ENCODE results near the gene SHB. TPM values are rescaled to one million over a fixed set of nuclear protein-coding genes. Genes with fewer than 3 reads are reported as not detected.

The SHB gene
- total RNA-seq, 1 experiment from 2014 or later: 20.0 TPM

DNA sequence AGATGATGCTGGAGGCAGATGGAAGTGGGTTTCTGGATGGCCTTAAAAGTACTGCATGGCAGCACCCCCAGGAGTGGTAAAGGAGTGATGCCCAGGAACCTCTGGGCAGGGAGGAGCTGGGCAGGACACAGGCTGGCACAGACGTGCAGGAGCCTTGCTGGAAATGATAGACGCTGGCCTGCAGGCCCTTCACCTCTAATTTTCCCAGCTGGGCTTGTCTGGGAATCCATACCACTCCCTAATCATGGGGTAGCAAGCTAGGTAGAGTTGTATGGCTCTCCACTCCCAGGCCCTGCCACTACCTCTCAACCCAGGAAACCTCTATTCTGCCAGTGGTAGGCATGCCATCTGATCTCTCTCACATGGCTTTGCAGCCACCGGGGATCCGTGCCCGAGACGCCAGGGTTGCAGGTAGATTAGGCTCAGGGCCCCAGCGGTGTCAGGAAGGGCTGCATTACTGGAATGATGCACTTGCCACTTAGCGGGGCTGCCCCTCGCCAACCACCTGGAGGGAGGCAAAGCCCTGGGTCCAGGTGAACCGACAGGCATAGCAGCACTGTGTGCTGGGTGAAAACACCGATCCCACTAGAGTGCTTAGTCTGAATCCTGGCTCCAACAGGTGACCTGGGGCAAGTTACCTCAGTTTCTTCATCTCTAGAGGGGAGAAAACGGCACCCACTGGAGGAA is 85.5 kb downstream of the SHB start:
- Histone ChIP-seq H3K36me3 (no peaks in the 10 kb centered on the region; the same call in 1 of the 2 replicates), H3K4me3 (no peak overlapping the region), H3K9me3 (no peaks in the 10 kb centered on the region), H3K27me3 (no peaks in the 10 kb centered on the region)
- no peak for DNase-seq

DNA sequence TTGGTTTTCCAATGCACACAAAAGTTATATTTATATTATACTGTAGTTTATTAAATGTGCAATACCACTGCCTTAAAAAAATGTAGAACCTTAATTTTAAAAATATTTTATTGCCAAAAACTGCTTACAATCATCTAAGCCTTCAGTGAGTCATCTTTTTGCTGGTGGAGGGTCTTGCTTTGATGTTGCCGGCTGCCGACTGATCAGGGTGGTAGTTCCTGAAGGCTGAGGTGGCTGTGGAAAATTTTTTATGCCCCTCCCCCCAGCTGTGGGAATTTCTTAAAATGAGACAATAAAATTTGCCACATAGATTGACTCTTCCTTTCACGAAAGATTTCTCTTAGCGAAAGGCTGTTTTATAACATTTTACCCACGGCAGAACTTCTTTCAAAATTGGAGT is 89.2 kb downstream of the SHB start:
- H3K9me3 ChIP-seq: no peaks in the 10 kb centered on the region
- no peak for DNase-seq
- no peaks in the 10 kb centered on the region for H3K27me3 ChIP-seq
- H3K36me3 ChIP-seq: no peaks in the 10 kb centered on the region; the same call in none of the 2 replicates
- H3K4me3 ChIP-seq: no peak overlapping the region

DNA sequence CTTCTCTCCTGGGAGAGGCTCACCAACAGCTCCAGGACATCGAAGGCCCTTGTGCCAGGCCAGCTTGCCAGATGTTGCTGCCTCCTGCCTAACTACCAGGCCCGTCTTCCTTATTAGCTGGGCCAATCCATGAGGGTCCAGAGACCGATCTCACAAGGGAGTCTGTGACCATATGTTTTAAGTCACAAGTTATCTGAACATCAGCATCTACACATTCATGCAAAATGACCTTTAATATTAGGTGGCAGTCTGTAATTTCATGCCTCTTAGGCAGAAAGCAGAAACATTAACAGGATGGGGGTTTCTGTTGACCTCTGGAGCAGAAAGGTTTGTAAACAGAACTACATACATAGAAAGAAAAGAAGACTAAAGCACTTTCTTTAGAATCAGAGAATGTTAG is 90.0 kb downstream of the SHB start:
- H3K27me3 ChIP-seq: no peaks in the 10 kb centered on the region
- no peaks in the 10 kb centered on the region for H3K9me3 ChIP-seq
- no peaks in the 10 kb centered on the region; the same call in 1 of the 2 replicates for H3K36me3 ChIP-seq
- DNase-seq: no peak
- no peak overlapping the region for H3K4me3 ChIP-seq

DNA sequence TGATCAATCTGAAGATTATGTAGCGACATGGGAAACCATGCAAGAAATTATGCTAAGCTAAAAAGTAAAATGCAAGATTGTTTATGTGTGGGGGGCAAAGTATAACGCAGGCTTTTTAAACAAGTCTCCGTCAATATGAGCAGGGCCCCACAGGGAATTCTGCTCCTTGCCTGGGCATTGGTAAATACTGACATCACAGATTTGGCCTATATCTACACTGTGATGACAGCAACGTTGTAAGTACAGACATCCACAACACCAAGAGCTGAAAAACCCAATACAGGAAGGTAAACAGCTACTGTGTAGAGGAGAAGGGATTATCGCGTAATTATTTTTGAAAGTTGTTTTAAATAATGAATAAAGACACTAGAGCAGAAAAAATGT is 90.6 kb downstream of the SHB start:
- H3K4me3 ChIP-seq: no peak overlapping the region
- no peaks in the 10 kb centered on the region; the same call in 1 of the 2 replicates for H3K36me3 ChIP-seq
- H3K27me3 ChIP-seq: no peaks in the 10 kb centered on the region
- no peak for DNase-seq
- H3K9me3 ChIP-seq: no peaks in the 10 kb centered on the region

DNA sequence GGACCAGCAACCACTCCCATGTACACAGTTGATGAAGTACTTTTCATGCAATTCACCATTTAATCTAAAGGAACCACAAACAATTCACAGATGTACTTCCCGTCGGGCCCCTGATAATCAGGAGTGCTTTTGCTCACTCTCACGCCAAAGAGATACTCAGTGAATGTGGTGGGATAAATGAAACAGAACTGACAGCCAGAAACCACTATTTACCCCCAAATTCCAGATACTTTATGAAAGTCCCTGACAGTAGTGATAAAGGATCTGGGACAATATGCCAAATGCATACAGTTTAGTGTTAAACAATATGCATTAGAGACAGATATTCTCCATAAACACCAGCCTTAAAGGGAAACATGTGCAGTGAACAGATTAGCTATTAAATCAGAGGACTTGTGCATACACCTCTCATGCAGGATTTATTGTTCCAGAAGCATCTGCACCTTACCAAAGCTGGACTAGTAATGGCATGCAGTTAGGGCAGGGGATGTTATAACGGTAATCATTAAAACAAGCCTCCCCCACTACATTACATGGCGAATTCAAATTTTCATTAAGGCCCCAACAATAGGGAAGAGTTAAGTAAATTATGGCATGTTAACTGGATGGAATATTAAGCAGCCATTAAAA is 91.1 kb downstream of the SHB start:
- Histone ChIP-seq H3K9me3 (no peaks in the 10 kb centered on the region), H3K27me3 (no peaks in the 10 kb centered on the region), H3K36me3 (no peaks in the 10 kb centered on the region; the same call in 1 of the 2 replicates), H3K4me3 (no peak overlapping the region)
- no peak for DNase-seq

DNA sequence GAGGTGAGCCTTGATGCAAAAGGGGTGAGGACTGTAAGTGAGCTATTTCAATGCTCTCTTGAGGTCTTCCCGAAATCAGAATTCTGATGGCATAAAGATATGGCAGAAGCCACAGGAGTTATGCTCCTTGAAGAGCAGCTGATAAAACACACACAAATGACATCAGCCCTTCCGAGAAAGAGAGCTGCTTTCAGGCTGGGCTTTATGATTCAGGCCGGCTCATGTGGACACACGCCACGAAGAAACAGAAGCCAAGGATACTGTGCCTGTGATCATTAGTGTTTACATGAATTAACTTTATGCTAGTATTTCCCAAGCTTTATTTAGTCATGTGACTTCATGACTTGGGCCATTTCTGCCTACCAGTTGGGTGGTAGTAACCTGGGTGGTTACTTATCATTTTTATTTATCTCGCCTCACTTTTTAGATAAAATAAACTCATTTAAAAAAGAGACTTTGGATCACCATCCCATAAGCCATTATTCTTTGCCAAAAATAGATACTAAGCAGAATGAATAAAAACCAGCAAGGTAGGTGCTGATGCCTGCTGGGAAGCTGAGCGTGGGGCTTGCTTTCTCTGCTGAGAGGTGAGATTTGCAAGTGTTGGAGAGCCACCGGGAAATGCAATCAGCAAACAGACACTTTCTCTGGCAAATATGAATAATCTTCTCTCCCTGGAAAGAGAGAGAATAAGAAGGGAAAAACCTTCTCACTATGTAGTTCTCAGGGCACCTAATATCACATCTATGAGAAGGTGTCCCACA is 92.1 kb downstream of the SHB start:
- Histone ChIP-seq H3K4me3 (no peak overlapping the region), H3K27me3 (no peaks in the 10 kb centered on the region), H3K9me3 (no peaks in the 10 kb centered on the region), H3K36me3 (no peaks in the 10 kb centered on the region; the same call in 1 of the 2 replicates)
- peak; percentile 74 for DNase-seq

DNA sequence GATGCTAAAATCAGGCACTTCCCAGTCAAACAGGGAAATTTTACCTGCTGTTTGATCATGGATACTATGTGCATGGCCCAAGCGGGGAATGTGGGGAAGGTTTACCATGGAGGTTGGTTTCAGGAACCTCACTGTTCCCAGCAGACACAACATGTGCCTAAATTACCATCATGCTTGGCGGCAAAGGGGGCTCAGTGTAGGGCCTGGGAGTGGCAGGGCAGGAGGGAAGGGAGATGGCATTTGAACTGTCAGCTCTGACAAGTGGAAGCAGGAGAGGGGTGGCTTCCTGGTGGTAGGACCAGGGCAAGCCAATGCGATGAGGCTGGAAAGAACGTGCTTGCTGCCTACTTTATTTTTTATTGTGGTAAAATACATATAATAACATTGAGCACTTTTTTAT is 93.4 kb downstream of the SHB start:
- no peaks in the 10 kb centered on the region for H3K9me3 ChIP-seq
- H3K4me3 ChIP-seq: no peak overlapping the region
- DNase-seq: no peak
- H3K27me3 ChIP-seq: no peaks in the 10 kb centered on the region
- no peaks in the 10 kb centered on the region; the same call in 1 of the 2 replicates for H3K36me3 ChIP-seq

DNA sequence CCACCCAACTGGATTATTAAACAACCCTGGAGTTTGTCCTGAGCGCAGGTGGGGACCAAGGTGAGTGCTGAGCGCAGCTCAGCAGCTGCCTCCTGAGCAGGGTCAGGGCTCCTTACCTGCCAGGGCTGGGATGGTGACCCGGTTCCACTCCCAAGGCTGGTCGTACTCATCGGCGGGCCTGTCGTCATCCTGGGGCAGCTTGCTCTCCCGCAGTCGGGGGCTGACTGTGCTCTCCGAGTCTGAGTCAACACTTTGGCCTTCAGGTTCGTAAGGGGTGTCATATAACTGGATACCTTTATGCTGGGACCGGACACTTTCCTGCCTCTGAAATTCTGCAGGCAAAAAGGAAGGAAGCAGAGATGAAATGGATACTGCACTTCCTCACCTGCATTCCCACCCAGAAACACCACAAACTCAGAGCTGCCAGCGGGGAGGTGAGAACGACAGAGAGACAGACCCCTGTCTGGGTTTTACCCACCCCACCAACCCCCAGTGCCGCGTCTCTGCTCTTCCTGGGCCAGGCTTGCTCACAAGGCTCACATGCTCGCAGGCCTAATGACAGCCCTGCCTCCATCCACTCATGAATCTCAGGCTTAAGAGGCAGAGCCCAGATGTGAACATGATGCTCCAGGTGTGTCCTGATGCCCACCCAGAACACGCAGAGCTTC is 94.4 kb downstream of the SHB start:
- DNase-seq: no peak
- no peaks in the 10 kb centered on the region for H3K9me3 ChIP-seq
- H3K4me3 ChIP-seq: no peak overlapping the region

DNA sequence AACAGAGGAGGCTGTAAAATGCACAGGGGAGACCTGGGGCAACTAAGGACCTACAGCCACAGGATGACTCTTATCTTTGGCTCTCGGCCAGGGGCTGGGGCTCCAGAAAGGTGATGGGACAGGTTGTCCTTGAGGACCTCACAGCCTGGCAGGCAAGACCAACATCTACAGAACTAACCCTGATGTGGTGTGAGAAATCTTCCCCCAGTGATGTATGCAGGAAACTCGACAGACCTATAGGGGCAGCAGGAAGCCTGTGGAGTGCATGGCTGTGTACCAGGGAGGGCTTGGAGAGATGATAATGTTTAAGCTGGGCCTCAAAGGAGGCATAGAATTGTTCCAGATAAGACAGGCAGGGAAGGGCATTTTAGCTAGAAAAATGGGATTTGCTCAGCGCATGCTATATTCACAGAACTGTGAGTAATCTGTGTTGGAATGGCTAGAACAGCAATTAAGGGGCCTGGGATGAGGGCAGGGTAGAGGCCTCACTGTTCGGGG is 96.6 kb downstream of the SHB start:
- H3K27me3 ChIP-seq: no peaks in the 10 kb centered on the region
- H3K36me3 ChIP-seq: peaks cover 6% of the 10 kb centered on the region
- no peak overlapping the region for H3K4me3 ChIP-seq
- no peaks in the 10 kb centered on the region for H3K9me3 ChIP-seq
- DNase-seq: no peak

More for the DNA sequence above, 94.4 kb downstream of the SHB start:
- Histone ChIP-seq H3K27me3 (no peaks in the 10 kb centered on the region), H3K36me3 (no peaks in the 10 kb centered on the region; the same call in 1 of the 2 replicates)

DNA sequence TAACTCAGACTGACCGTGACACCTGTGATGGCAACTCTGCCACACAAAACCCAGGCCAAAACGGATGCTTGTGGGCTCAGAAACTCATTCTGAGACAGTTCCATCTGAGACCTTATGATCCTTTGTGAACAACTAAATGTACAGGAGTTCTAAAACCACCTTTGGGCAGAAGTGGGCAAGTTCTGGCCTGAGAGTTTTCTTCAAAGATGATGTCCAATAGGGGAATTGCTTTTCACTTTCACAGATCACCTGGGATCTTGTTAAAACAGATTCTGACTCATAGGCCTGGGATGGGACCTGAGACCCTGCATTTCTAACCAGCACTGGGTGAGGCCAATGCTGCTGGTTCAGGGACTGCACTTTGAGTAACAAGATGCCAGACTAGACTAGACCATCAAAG is 97.3 kb downstream of the SHB start:
- no peak for DNase-seq
- Histone ChIP-seq H3K9me3 (no peaks in the 10 kb centered on the region), H3K4me3 (no peak overlapping the region), H3K36me3 (peaks cover 10% of the 10 kb centered on the region), H3K27me3 (no peaks in the 10 kb centered on the region)

DNA sequence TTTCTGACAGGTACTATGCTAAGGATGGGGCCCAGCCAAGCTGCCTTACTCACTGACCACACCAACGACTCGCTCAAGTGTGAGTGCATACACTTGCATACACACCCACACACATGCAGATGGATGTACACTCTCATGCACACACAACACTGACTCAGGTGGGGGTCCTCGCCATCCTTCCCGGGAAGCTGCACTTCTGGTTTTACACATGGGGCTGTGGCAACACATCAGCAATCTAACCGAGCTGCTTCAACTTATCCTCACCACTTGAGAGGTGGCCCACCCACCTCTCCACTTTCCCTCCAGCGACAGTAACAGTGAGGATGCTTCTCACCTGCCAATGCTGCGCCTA is 97.9 kb downstream of the SHB start:
- Histone ChIP-seq H3K27me3 (no peaks in the 10 kb centered on the region), H3K4me3 (no peak overlapping the region), H3K9me3 (no peaks in the 10 kb centered on the region), H3K36me3 (peaks cover 10% of the 10 kb centered on the region)
- no peak for DNase-seq

DNA sequence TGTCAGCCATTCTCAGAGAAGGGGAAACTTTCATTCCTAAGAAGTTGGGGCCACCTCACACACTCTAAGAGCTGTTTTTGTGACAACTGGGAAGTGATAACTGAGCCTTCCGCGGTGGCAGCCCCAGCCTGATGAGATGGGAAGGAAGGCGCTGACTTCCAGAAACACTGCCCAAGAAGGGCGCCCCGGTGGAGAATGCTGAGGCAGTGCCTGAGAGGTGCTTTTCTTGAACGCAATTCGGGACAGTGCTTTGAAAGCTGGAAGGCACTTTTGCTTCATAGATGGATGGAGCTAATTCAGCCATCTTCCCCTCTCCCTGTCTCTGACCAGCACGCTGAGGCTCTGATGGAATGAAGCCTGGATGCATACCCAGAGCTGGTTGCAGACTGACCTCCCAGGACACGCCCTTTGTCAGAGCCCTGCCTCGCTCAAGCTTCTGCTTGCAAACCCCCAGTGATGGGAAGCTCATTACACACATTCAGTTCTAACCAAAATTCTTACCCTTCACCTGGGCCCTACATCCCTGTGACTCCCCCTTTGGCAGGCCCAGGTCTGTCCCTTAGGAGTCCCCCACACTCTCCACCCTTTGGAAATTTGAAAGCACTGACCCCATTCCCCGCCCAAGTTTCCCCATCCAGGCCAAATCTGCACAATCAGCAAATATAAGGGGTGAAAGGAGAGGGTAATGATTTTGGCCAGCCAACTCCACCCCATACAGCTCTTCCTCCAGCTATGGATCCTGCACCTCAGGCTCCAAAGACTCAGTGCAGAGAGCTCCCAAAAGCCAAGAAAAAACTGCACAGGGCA is 98.5 kb downstream of the SHB start:
- peaks cover 10% of the 10 kb centered on the region for H3K36me3 ChIP-seq
- no peak overlapping the region for H3K4me3 ChIP-seq
- no peak for DNase-seq
- H3K27me3 ChIP-seq: no peaks in the 10 kb centered on the region
- no peaks in the 10 kb centered on the region for H3K9me3 ChIP-seq

DNA sequence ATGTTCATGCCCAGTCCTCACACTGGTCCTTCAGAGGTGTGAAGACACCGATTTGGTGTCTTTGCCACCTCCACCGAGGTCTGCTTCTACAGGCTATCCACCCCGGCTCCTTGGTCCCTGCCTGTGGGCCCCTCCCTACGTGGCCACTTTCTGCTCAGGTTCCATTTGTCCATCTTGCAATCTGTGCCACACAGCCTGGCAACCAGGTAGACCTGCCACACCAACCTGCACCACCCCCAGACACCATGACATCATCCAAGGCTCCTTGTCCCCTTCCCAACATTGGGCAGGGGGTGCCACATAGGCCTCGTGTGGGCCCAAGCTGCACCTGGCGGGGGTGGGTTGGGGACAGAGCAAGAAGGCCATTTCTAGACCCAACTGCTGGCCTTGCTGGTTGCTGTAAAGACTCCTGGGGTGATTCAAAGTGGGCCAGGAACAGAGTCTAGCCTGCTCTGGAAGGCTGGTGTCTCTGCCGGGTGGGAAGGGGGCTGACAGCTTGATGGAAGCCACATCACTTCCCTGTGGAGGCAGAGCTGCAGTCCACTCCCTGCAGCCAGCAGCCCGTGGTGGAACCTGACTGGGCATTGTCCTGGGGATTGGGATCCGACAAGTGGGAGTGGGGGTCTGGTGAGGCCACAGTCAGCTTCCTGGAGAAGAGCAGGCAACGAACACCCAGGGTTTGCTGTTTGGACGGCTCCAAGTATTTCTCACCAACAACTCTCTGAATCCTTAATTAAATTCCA is 99.3 kb downstream of the SHB start:
- DNase-seq: no peak
- Histone ChIP-seq H3K36me3 (peaks cover 10% of the 10 kb centered on the region), H3K9me3 (no peaks in the 10 kb centered on the region), H3K4me3 (no peak overlapping the region), H3K27me3 (no peaks in the 10 kb centered on the region)

DNA sequence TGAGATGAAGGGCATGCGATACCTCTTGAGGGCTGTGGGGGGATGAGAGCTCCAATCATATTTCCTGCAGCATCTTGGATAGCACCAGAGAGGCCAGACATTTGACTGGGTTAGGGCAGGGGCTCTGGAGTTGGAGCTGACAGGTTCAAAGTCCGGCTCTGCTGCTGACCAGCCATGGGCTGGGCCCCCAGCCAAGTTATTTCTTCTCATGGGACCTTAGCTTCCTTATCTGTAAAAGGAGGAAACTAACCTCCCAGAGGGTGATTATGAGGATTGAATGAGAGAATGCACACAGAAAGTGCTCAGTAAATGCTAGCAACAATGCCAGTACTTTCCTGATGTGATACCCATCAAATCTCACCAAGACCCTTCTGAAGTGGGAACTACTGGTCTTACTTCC is 99.9 kb downstream of the SHB start:
- peak; percentile 41 for DNase-seq
- no peak overlapping the region for H3K4me3 ChIP-seq
- H3K36me3 ChIP-seq: peaks cover 10% of the 10 kb centered on the region
- no peaks in the 10 kb centered on the region for H3K9me3 ChIP-seq
- H3K27me3 ChIP-seq: no peaks in the 10 kb centered on the region

DNA sequence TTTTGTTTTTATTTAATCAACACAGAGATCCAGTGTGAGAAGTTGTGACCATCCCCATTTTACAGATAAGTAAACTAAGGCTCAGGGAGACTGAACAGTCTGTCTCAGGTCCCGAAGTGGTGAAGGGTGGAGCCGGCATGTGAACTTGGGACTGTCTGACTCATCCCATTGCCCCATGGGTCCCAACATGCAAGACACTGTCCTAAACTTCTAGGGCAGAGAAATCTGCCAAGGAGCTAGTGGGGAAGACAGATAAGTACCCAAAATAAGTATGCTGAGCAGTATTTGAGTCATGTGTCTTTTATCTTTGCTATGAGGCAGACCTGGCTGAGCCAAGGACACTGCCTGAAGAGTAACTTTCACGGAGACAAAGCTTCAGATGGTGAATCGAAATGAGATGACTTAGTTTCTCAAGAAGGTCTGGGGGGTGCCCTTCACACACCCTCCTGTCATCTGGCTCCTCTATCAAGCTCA is 100.8 kb downstream of the SHB start:
- Histone ChIP-seq H3K4me3 (no peak overlapping the region), H3K9me3 (no peaks in the 10 kb centered on the region), H3K27me3 (no peaks in the 10 kb centered on the region), H3K36me3 (peaks cover 16% of the 10 kb centered on the region)
- peak; percentile 73 for DNase-seq

DNA sequence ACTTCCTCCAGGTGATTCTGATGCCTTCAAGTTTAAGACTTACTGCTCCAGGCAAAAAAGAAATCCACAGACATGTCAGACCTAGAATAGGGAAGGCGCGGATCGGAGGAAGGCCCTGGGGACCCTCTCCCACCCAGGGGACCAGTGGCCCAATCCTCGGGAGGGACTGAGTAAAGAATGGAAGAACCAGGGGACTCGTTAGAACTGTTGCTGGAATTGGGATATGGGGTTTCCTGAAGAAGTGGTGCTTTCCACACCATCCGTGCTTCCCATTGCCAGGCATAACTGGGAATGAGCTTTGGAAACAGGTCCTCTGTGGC is 101.3 kb downstream of the SHB start:
- no peak for DNase-seq
- Histone ChIP-seq H3K4me3 (no peak overlapping the region), H3K27me3 (no peaks in the 10 kb centered on the region), H3K36me3 (peaks cover 16% of the 10 kb centered on the region), H3K9me3 (no peaks in the 10 kb centered on the region)

All from MG63 (cell line).